ENCODE data around the gene RGP1.

The RGP1 gene

DNA sequence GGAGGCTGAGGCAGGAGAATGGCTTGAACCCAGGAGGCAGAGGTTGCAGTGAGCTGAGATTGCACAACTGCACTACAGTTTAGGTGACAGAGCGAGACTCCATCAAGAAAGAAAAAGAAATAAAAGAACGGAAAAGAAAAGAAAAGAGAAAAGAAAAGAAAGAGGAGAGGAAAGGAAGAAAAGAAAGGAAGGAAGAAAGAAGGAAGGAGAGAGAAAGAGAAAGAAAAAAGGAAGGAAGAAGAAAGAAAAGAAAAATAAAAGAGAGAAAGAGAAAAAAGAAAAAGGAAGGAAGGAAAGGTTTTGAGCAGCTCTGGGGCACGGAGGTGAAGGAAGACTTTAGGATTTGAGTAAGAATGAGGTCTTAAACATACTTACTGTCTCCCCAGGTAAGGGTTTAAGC lies 35.5 kb upstream of the RGP1 start:
- TF ChIP-seq, protein P1, sequence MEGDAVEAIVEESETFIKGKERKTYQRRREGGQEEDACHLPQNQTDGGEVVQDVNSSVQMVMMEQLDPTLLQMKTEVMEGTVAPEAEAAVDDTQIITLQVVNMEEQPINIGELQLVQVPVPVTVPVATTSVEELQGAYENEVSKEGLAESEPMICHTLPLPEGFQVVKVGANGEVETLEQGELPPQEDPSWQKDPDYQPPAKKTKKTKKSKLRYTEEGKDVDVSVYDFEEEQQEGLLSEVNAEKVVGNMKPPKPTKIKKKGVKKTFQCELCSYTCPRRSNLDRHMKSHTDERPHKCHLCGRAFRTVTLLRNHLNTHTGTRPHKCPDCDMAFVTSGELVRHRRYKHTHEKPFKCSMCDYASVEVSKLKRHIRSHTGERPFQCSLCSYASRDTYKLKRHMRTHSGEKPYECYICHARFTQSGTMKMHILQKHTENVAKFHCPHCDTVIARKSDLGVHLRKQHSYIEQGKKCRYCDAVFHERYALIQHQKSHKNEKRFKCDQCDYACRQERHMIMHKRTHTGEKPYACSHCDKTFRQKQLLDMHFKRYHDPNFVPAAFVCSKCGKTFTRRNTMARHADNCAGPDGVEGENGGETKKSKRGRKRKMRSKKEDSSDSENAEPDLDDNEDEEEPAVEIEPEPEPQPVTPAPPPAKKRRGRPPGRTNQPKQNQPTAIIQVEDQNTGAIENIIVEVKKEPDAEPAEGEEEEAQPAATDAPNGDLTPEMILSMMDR (IDR thresholded peaks at IDR 0.05; ENCODE audit: low read depth, low read length, missing control alignments), result no peak
- no peak for DNase-seq (ENCODE audit: extremely low read depth, low read depth)
- H3K4me3 ChIP-seq (replicated peaks; ENCODE audit: low read depth, low read length), result no peak overlapping the region

- TF ChIP-seq, protein P1 (IDR thresholded peaks at IDR 0.05; ENCODE audit: low read depth, low read length, missing control alignments), result no peak
- DNase-seq (ENCODE audit: extremely low read depth, low read depth), result no peak
These were observed 35.0 kb upstream of the RGP1 start for GRCh38 chr9:35714123-35714522.

GRCh38 chr9:35714579-35715252 lies 34.4 kb upstream of the RGP1 start:
- no peak overlapping the region for H3K4me3 ChIP-seq (replicated peaks; ENCODE audit: low read depth, low read length)
- TF ChIP-seq, protein P1 (IDR thresholded peaks at IDR 0.05; ENCODE audit: low read depth, low read length, missing control alignments), result no peak
- no peak for DNase-seq (ENCODE audit: extremely low read depth, low read depth)

More at GRCh38 chr9:35714123-35714522, 35.0 kb upstream of the RGP1 start:
- no peak overlapping the region for H3K4me3 ChIP-seq (replicated peaks; ENCODE audit: low read depth, low read length)

DNA sequence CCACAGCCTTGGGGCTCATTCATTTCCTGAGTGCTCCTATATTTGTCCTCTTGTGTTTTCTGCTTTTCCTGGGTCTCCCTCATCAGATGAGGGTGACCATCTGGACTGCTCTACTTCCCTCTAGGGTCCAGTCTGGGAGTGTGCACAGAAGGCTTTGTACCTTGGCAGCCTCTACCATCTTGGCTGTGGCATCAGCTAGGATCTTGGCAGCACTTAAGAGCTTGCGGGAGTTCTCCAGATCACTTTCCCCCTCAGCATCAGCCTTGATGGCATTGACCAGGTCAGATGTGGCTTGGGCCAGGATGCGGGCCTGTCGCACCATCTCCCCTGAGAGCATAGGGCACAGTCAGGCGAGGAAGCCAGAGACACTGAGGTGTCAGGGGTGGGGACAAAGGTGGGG lies 32.9 kb upstream of the RGP1 start:
- H3K4me3 ChIP-seq (replicated peaks; ENCODE audit: low read depth, low read length), result no peak overlapping the region
- DNase-seq (ENCODE audit: extremely low read depth, low read depth), result no peak
- TF ChIP-seq, protein P1 (IDR thresholded peaks at IDR 0.05; ENCODE audit: low read depth, low read length, missing control alignments), result no peak

DNA sequence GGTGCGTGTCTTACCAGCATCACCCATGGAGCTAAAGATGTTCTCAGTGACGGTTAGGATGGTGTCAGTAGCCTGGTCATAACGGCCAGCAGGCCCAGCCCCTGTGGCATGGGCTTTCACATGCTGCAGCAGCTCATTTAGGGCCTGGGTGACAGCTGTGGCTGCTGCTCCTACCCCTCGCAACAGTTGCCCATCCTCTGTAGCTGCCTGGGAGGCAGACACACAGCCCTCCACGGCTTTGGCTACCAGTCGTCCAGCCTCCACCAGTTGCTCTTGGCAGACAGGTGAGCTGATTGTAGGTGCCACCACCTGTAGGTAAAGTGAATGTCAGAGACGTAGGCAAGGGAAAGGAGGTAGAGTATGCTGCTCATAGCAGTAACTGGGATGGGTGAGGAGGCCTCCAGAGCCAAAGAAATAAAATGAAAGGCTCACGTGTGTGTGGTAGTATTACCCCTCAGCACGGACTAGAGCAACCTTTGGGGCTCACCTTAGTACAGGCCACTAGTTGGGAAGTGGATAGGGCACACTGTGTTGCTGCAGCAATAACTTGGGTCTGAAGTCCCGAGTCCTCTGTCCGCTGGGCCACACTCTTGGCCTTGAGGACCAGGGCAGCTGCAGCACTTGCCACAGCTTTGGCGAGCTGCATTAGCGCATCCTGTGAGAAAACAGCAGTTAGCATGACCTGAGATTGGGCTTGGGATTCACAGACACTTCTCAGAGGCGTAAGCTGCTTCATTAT lies 31.8 kb upstream of the RGP1 start:
- TF ChIP-seq, protein P1 (IDR thresholded peaks at IDR 0.05; ENCODE audit: low read depth, low read length, missing control alignments), result no peak
- H3K4me3 ChIP-seq (replicated peaks; ENCODE audit: low read depth, low read length), result no peak overlapping the region
- DNase-seq (ENCODE audit: extremely low read depth, low read depth), result no peak

GRCh38 chr9:35718721-35719511 lies 30.2 kb upstream of the RGP1 start:
- no peak for DNase-seq (ENCODE audit: extremely low read depth, low read depth)
- H3K4me3 ChIP-seq (replicated peaks; ENCODE audit: low read depth, low read length), result no peak overlapping the region
- TF ChIP-seq, protein P1 (IDR thresholded peaks at IDR 0.05; ENCODE audit: low read depth, low read length, missing control alignments), result no peak
